Calu3 (cell line): ENCODE data around the gene NLN. TPM values are rescaled to one million over a fixed set of nuclear protein-coding genes. Genes with fewer than 3 reads are reported as not detected.

Experiments used
- BruUV-seq: library from RNA; stranded (reverse); fragments of 400-500 nt; replicated peaks from 2 replicates; lab custom pipeline; 2021; lab: Mats Ljungman, UMichigan
- CTCF ChIA-PET: fragments of 300-600 bp; sonication (Branson Sonifier 250); formaldehyde crosslinking; loops from one replicate; lab custom pipeline; 2022; ENCODE audit warnings: antibody characterized with exemption; lab: Charles Lee
- DNase-seq: peaks from one replicate; pipeline ENCODE4 v3.0.0; 2022
- H3K27ac Mint-ChIP-seq: one replicate; pipeline ENCODE4 v1.8.0; 2022; ENCODE audit warnings: mixed read lengths; ENCODE audit not compliant: unreplicated experiment
- H3K27me3 Mint-ChIP-seq: one replicate; pipeline ENCODE4 v1.8.0; 2022; ENCODE audit warnings: mixed read lengths; ENCODE audit not compliant: unreplicated experiment
- H3K36me3 Mint-ChIP-seq: one replicate; pipeline ENCODE4 v1.8.0; 2022; ENCODE audit warnings: mild to moderate bottlenecking, moderate library complexity, mixed read lengths; ENCODE audit not compliant: insufficient read depth, unreplicated experiment
- H3K4me1 Mint-ChIP-seq: one replicate; pipeline ENCODE4 v1.8.0; 2022; ENCODE audit warnings: mild to moderate bottlenecking, low read depth, mixed read lengths; ENCODE audit not compliant: unreplicated experiment
- H3K4me3 Mint-ChIP-seq: one replicate; pipeline ENCODE4 v1.8.0; 2022; ENCODE audit warnings: mild to moderate bottlenecking, low read depth, moderate library complexity, mixed read lengths; ENCODE audit not compliant: unreplicated experiment
- H3K9me3 Mint-ChIP-seq: one replicate; pipeline ENCODE4 v1.8.0; 2022; ENCODE audit warnings: low read depth, mixed read lengths; ENCODE audit not compliant: unreplicated experiment
- CTCF ChIP-seq: fragments of 200-600 bp; IDR thresholded peaks from one replicate; pipeline ENCODE4 v1.8.0; 2022; ENCODE audit warnings: antibody characterized with exemption; ENCODE audit not compliant: unreplicated experiment
- intact Hi-C: fragments of 100-400 bp; cut with micrococcal nuclease; formaldehyde crosslinking; loops from one replicate; pipeline ENCODE4 v1.10.0; 2022; ENCODE audit not compliant: unreplicated experiment
- total RNA-seq: library from RNA; stranded (reverse); gene quantifications from 2 replicates; pipeline ENCODE4 v1.2.3, GENCODE V29; 2022

Gene NLN
- total RNA-seq, 1 experiment from 2014 or later, result 47.9 TPM

GRCh38 chr5:65734921-65735320 lies 12.9 kb downstream of the NLN start:
- H3K27me3 Mint-ChIP-seq, result no peaks in the 10 kb centered on the region
- H3K27ac Mint-ChIP-seq, result no peak overlapping the region
- no peak for DNase-seq
- CTCF ChIA-PET, result interaction anchor here (0.7 kb wide), 1 partner anchor 10 kb away, joined by 5 read pairs; no protein-coding TSS in a partner anchor
- no TSS peak for BruUV-seq
- intact Hi-C loops, result no loop called here
- TF ChIP-seq CTCF, result no peak
- H3K4me3 Mint-ChIP-seq, result no peak overlapping the region
- no peaks in the 10 kb centered on the region for H3K36me3 Mint-ChIP-seq
- peaks cover 26% of the 10 kb centered on the region for H3K4me1 Mint-ChIP-seq
- H3K9me3 Mint-ChIP-seq, result no peaks in the 10 kb centered on the region

- H3K4me3 Mint-ChIP-seq, result no peak overlapping the region
- CTCF ChIA-PET, result no interaction called here
- TF ChIP-seq CTCF, result no peak
- peaks cover 26% of the 10 kb centered on the region for H3K4me1 Mint-ChIP-seq
- no TSS peak for BruUV-seq
- H3K27me3 Mint-ChIP-seq, result no peaks in the 10 kb centered on the region
- H3K9me3 Mint-ChIP-seq, result no peaks in the 10 kb centered on the region
- intact Hi-C loops, result no loop called here
- no peaks in the 10 kb centered on the region for H3K36me3 Mint-ChIP-seq
- H3K27ac Mint-ChIP-seq, result no peak overlapping the region
- no peak for DNase-seq
Observed at GRCh38 chr5:65736011-65736410, 14.0 kb downstream of the NLN start.

DNA sequence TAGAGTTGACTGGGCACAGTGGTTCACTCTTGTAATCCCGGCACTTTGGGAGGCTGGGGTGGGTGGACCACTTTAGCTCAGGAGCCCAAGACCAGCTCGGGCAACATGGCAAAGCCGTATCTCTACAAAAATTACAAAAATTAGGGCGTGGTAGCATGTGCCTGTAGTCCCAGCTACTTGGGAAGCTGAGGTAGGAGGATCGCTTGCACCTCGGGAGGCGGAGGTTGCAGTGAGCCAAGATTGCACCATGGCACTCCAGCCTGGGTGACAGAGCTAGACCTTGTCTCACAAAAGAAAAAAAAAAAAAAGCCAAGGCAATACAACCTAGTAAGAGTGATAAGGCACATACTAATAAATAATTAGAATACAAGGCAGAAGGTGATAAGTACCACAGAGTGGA lies 15.8 kb downstream of the NLN start:
- Mint-ChIP-seq H3K27me3 (no peaks in the 10 kb centered on the region), H3K36me3 (no peaks in the 10 kb centered on the region), H3K27ac (no peak overlapping the region), H3K9me3 (no peaks in the 10 kb centered on the region), H3K4me3 (no peak overlapping the region), H3K4me1 (peaks cover 32% of the 10 kb centered on the region)
- intact Hi-C loops, result no loop called here
- no peak for TF ChIP-seq CTCF
- CTCF ChIA-PET, result no interaction called here
- BruUV-seq, result no TSS peak
- DNase-seq, result no peak

DNA sequence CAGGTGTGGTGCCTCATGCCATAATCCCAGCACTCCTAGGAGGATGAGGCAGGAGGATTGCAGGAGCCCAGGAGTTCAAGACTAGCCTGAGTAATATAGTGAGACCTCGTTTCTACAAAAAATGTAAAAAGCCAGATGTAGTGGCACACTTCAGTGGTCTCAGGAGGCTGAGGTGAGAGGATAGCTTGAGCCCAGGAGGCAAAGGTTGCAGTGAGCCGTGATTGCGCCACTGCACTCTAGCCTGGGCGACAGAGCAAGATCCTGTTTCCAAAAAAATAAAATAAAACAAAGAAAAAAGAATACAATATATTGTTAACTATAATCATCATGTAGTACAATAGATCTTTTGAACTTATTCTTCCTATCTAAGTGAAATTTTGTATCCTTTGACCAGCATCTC lies 16.3 kb downstream of the NLN start:
- H3K4me3 Mint-ChIP-seq, result no peak overlapping the region
- no peak for DNase-seq
- no peaks in the 10 kb centered on the region for H3K36me3 Mint-ChIP-seq
- TF ChIP-seq CTCF, result no peak
- no peaks in the 10 kb centered on the region for H3K9me3 Mint-ChIP-seq
- H3K27ac Mint-ChIP-seq, result no peak overlapping the region
- intact Hi-C loops, result no loop called here
- no TSS peak for BruUV-seq
- CTCF ChIA-PET, result no interaction called here
- H3K27me3 Mint-ChIP-seq, result no peaks in the 10 kb centered on the region
- H3K4me1 Mint-ChIP-seq, result peaks cover 35% of the 10 kb centered on the region
